IPS-15b (cell line): ENCODE measurements around the gene LRRC8A.

Experiments
- H3K27me3 ChIP-seq: one replicate; pipeline ENCODE4 v1.6.1; 2013; ENCODE audit warnings: low read length; ENCODE audit not compliant: control insufficient read depth, insufficient read depth
- H3K36me3 ChIP-seq: one replicate; pipeline ENCODE4 v1.6.1; 2013; ENCODE audit warnings: low read length; ENCODE audit not compliant: control insufficient read depth, insufficient read depth
- H3K4me1 ChIP-seq: one replicate; pipeline ENCODE4 v1.6.1; 2013; ENCODE audit warnings: mild to moderate bottlenecking, low read length; ENCODE audit not compliant: control insufficient read depth, insufficient read depth
- H3K4me3 ChIP-seq: one replicate; pipeline ENCODE4 v1.5.1; 2013; ENCODE audit warnings: low read depth, low read length
- H3K9ac ChIP-seq: one replicate; pipeline ENCODE4 v1.6.1; 2013; ENCODE audit warnings: low read depth, mild to moderate bottlenecking, low read length
- H3K9me3 ChIP-seq: one replicate; pipeline ENCODE4 v1.6.1; 2013; ENCODE audit warnings: mild to moderate bottlenecking, low read length; ENCODE audit not compliant: control insufficient read depth, insufficient read depth

The LRRC8A gene

DNA sequence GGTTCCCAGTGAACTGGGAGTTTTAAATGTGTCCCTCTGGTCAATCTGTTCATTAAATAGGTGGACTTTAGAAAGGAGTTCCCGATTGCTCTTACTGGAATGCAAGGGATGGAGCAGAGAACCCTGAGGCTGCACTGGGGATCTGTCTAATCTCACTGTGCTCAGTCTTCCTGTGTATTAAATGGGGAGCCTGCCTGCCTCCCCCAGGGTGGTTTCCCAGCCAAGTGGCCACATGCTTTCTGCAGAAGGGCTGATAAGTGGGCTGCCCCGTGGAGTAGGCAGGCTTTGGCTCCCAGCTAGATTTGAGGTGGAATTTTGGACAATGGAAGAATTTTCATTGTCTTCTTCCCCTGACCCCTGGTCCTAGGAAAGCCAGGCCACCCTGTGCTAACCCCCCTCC, 24.8 kb downstream of the LRRC8A start:
- H3K27me3 ChIP-seq: no peaks in the 10 kb centered on the region
- peaks cover 1% of the 10 kb centered on the region for H3K4me1 ChIP-seq
- no peak overlapping the region for H3K9ac ChIP-seq
- peaks cover 35% of the 10 kb centered on the region for H3K36me3 ChIP-seq
- no peaks in the 10 kb centered on the region for H3K9me3 ChIP-seq
- no peak overlapping the region for H3K4me3 ChIP-seq

- Histone ChIP-seq H3K27me3 (no peaks in the 10 kb centered on the region), H3K4me3 (no peak overlapping the region), H3K4me1 (peaks cover 10% of the 10 kb centered on the region), H3K36me3 (peaks cover 34% of the 10 kb centered on the region), H3K9me3 (no peaks in the 10 kb centered on the region), H3K9ac (no peak overlapping the region)
Measured at GRCh38 chr9:128908372-128908771, 26.4 kb downstream of the LRRC8A start.

- Histone ChIP-seq H3K4me1 (peaks cover 10% of the 10 kb centered on the region), H3K36me3 (peaks cover 37% of the 10 kb centered on the region), H3K9ac (no peak overlapping the region)
Measured at GRCh38 chr9:128909859-128910258, 27.9 kb downstream of the LRRC8A start.

DNA sequence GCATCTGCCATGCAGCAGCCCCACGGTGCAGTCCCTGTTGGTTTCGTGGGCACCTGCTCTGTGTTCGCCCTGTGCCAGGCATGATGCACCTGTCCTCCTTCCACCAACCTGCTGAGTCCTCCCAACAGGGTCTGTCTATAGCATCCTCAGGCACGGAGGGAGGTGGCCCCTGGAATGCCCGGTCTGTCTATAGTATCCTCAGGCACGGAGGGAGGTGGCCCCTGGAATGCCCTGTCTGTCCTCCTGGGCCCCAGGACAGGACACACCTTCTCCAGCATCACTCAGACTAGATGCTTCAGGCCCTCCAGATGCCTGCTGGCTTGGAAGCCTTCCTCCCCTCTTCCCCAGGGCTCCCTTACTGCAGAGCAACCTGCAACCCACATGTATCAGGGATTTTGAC, 29.0 kb downstream of the LRRC8A start:
- peaks cover 39% of the 10 kb centered on the region for H3K36me3 ChIP-seq
- H3K9ac ChIP-seq: no peak overlapping the region
- H3K9me3 ChIP-seq: no peaks in the 10 kb centered on the region
- H3K4me3 ChIP-seq: no peak overlapping the region
- H3K4me1 ChIP-seq: peaks cover 10% of the 10 kb centered on the region
- no peaks in the 10 kb centered on the region for H3K27me3 ChIP-seq

More at GRCh38 chr9:128909859-128910258, 27.9 kb downstream of the LRRC8A start:
- Histone ChIP-seq H3K9me3 (no peaks in the 10 kb centered on the region), H3K4me3 (no peak overlapping the region), H3K27me3 (no peaks in the 10 kb centered on the region)

- H3K4me1 ChIP-seq: peaks cover 10% of the 10 kb centered on the region
Measured at GRCh38 chr9:128911529-128912035, 29.6 kb downstream of the LRRC8A start.

DNA sequence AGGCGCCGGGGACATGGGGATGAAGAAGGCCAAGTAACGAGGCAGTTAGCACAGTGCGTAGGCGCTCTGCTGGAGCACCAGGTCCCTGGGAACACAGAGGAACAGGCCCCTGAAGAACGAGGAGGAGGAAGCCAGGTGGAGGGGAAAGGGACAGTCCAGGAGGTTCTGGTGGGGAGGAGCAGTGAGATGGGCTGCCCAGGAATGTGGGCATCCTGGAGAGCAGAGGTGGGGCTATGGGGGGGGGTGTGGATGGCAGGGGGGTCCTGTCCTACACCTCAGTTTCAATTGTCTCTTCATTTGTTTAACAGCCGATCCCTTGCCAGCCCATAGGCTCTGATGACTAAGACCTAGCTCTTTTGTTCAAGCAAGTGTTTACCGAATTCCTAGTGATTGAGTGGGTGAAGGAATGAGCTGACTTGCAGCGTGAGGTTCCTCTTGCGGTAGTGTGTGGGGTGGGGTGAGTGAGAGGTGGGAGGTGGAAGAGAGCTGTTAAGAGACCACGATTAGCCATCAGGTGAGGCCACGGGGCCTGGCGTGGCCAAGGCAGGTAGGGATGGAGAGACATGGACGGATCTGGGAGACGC, 30.4 kb downstream of the LRRC8A start:
- Histone ChIP-seq H3K4me3 (peak overlapping the region; percentile 22), H3K9me3 (no peaks in the 10 kb centered on the region), H3K36me3 (peaks cover 48% of the 10 kb centered on the region), H3K4me1 (peaks cover 10% of the 10 kb centered on the region), H3K9ac (peak overlapping the region; percentile 28), H3K27me3 (no peaks in the 10 kb centered on the region)

More at GRCh38 chr9:128911529-128912035, 29.6 kb downstream of the LRRC8A start:
- no peak overlapping the region for H3K4me3 ChIP-seq
- H3K9me3 ChIP-seq: no peaks in the 10 kb centered on the region
- peaks cover 46% of the 10 kb centered on the region for H3K36me3 ChIP-seq
- peak overlapping the region; percentile 28 for H3K9ac ChIP-seq
- H3K27me3 ChIP-seq: no peaks in the 10 kb centered on the region

- H3K27me3 ChIP-seq: no peaks in the 10 kb centered on the region
- no peaks in the 10 kb centered on the region for H3K9me3 ChIP-seq
- H3K9ac ChIP-seq: no peak overlapping the region
- peaks cover 46% of the 10 kb centered on the region for H3K36me3 ChIP-seq
- H3K4me1 ChIP-seq: peaks cover 10% of the 10 kb centered on the region
- H3K4me3 ChIP-seq: no peak overlapping the region
Measured at GRCh38 chr9:128913048-128913900, 31.3 kb downstream of the LRRC8A start.

- no peak overlapping the region for H3K9ac ChIP-seq
- H3K4me3 ChIP-seq: no peak overlapping the region
- no peaks in the 10 kb centered on the region for H3K9me3 ChIP-seq
- H3K36me3 ChIP-seq: peaks cover 41% of the 10 kb centered on the region
- peaks cover 10% of the 10 kb centered on the region for H3K4me1 ChIP-seq
- H3K27me3 ChIP-seq: no peaks in the 10 kb centered on the region
Measured at GRCh38 chr9:128913995-128914772, 32.3 kb downstream of the LRRC8A start.

GRCh38 chr9:128916204-128916603, 34.3 kb downstream of the LRRC8A start:
- Histone ChIP-seq H3K9ac (no peak overlapping the region), H3K4me3 (no peak overlapping the region), H3K27me3 (no peaks in the 10 kb centered on the region), H3K9me3 (no peaks in the 10 kb centered on the region), H3K36me3 (peaks cover 32% of the 10 kb centered on the region), H3K4me1 (peaks cover 10% of the 10 kb centered on the region)

- Histone ChIP-seq H3K4me1 (peaks cover 12% of the 10 kb centered on the region), H3K36me3 (peaks cover 32% of the 10 kb centered on the region), H3K9me3 (no peaks in the 10 kb centered on the region), H3K9ac (no peak overlapping the region), H3K4me3 (no peak overlapping the region), H3K27me3 (no peaks in the 10 kb centered on the region)
Measured at GRCh38 chr9:128916745-128917144, 34.8 kb downstream of the LRRC8A start.

- peaks cover 9% of the 10 kb centered on the region for H3K4me1 ChIP-seq
- no peak overlapping the region for H3K4me3 ChIP-seq
- H3K9me3 ChIP-seq: no peaks in the 10 kb centered on the region
- peaks cover 32% of the 10 kb centered on the region for H3K36me3 ChIP-seq
- no peaks in the 10 kb centered on the region for H3K27me3 ChIP-seq
- no peak overlapping the region for H3K9ac ChIP-seq
Measured at GRCh38 chr9:128917151-128917849, 35.4 kb downstream of the LRRC8A start.
